Left forelimb (tissue), 1 donor: Measurements from ENCODE around the gene PSMA1.
A peak's percentile ranks its signal among the peaks of the same experiment; 100 is the strongest.

Experiments used
- DNase-seq: peaks from one replicate; pipeline ENCODE4 v3.0.0-alpha.2; 2018; ENCODE audit warnings: low spot score

PSMA1 gene

DNA sequence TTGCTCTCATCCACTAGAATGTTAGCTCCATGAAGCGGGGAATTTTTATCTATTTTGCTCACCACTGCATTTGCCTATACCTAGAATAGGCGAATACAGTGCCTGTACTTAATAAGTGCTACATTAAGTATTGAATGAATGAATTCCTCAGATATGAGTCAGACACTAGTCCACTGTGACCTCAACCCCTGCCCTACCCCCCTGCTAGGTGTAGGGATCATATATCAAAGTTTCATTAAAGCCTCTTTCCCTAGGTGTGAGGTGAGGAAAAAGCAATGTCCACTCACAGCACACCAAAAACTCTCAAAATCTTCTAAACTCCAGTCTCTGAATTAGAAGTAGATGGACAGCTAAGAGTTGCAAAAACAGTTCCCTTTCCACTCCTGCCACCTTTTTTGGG, 9.8 kb upstream of the PSMA1 start:
- DNase-seq = no peak

DNA sequence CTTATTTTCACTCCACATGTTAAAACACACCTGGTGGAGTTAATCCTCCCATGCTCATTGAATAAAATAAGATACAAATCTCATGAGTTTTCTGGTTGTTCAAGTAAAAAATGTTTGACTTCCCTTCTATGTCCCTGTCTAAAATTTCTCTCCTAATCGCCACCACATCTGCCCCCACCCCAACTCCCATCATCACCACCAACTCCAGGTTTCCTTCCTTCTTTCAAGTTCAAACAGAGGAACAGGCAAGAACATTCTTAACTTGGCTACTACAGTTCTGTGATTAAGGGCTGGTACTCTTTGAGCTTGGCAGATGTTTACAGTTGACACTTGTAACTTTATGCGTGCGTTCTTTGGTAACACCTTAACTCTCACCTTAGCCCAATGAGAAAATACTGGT, 9.1 kb upstream of the PSMA1 start:
- no peak for DNase-seq

DNA sequence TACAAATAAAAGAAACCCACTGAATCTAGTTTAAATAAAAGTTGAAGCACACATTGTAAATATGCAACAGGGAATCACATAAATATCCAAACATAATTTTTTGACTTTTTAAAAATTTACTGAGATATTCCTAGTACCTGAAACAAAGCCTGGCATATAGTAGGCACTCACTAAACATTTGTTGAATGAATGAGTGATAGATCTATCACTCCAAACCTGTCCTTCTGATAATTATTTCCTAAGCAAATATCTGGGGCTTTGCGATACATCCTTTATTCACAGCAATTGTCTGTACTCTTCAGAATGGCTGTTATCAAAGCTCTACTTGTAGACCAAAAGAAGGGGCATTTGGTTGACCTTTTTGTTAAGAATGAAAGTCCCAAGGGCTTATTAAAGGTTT, 2.6 kb upstream of the PSMA1 start:
- no peak for DNase-seq

DNA sequence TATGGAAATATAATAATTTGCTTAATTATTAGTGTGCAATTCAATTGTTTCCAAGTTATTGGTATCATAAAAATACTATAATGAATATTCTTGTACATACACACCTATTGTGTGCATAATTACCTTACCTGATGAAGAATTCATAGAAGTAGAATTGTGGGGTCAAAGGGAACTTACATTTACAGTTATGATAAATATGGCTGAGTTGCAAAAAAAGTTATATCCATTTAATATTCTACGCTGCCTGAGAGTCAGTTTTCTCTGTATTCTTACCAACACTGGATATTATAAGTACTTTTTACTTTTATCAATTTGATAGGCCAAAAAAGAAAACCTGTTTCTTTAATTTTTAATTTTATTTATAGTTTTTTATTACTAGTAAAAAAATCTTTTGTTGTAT, 2.1 kb upstream of the PSMA1 start:
- no peak for DNase-seq

DNA sequence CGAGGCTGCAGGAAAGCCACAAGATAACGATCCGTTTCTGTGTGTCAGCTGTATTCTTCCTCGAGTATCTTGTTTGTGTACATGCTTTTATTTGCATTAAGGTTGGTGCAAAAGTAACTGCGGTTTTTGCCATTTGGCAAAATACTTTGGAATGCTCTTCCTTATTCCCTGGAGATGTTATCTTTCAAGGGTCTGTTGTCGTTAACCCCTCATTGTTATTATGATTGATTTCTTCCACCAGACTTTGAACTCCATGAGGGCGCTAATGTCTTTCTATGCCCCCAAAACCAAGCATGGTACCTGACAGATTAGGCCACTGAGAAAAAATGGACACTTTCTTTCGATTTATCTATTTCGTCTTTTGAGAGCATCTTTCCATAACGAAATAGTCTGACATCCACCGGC, 563 bp upstream of the PSMA1 start:
- DNase-seq = no peak

DNA sequence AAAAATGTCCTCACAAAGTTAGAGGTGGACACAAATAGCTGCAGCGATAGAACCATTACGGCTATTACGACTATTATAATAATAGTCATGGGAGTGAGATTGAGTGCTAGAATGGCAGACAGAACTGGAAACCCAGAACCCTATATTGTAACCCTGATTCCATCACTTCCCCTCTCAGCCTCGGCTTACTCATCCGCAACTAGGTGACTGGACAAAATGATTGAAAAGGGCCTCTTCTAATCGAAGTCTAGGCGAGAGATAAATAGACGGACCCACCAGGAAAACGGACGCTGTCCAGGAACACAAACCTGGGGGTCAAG, 629 bp downstream of the PSMA1 start:
- DNase-seq = no peak

DNA sequence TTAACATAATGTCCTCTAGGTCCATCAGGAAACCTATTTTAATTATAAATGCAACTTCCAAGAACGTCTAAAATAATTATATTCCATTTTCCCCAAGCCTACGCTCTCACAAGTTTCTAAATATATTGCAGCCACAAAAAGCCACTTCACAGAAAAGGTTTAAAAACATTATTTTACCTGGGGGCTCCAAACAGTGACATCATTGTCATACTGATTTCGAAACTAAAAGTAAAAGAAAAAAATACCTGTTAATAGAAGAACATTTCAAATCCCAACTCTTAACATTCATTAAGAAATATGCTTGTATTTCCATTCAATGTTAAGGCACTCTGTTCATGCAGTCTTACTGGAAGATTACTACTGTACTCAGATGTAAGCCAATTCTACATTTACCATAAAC, 1.4 kb downstream of the PSMA1 start:
- DNase-seq = no peak

DNA sequence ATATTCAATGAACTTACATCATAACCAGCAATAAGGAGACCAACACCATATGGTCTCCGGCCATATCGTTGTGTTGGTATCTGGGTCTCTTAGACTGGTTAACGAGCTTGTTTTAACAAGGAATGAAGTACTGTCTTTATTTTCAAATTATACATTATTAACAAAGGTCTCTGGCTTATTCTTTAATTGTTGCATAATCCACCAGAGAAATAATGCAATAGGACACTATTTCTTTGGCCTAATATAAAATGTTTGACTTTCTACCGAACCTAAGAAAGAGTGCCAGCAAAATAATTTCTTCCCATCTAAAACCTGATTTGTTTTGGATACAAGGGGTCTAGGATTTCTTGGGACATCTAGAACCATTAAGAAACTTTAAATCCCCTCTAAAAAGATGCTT, 6.4 kb downstream of the PSMA1 start:
- no peak for DNase-seq

DNA sequence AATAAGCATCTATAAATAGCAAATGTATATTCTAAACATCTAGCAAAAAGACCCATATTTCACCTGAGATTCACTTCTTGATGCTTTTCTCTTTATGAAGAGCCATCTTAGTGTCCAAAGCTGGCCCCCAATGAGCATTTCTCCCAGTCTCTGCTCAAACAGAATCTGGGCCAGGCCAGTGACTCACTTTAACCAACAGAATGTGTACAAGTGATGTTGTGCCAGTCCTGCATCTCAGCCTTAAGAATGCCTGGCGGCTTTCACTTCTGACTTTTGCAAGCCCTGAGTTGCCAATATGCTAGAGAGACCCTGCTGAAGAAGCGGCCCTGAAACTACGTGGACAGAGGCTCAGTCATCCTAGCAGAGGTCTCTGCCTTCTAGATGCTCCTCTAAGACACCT, 13.7 kb downstream of the PSMA1 start:
- DNase-seq = no peak

DNA sequence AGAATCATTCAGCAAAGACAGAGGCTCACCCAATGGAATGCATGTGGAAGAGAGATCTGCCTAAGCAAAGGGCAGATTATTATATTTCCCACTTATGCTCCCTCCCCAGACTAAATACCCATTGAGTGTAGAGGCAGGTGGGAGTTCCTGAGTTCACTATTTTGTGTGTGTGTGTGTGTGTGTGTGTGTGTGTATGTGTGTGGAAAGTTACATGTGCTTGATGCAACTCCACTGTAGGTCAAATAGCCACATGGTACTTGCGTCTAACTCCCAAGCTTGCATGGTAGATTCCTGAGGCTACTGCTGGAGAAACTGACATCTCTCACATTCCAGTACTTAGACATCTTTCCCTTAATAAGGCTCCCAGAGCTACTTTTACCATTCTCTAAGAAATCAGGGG, 17.2 kb downstream of the PSMA1 start:
- no peak for DNase-seq

DNA sequence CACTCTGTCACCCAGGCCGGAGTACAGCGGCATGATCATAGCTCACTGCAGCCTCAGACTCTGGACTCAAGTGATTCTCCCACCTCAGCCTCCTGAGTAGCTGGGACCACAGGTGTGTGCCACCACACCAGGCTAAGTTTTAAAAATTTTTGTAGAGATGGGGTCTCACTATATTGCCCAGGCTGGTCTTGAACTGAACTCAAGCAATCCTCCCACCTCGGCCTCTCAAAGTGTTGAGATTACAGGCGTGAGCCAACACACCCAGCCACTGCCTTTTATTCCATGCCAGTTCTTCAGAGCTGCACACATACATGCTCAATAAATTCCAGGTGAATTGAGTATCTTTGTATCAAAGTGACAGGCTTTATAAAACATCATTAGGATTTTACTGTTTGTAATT, 18.1 kb downstream of the PSMA1 start:
- DNase-seq = no peak

DNA sequence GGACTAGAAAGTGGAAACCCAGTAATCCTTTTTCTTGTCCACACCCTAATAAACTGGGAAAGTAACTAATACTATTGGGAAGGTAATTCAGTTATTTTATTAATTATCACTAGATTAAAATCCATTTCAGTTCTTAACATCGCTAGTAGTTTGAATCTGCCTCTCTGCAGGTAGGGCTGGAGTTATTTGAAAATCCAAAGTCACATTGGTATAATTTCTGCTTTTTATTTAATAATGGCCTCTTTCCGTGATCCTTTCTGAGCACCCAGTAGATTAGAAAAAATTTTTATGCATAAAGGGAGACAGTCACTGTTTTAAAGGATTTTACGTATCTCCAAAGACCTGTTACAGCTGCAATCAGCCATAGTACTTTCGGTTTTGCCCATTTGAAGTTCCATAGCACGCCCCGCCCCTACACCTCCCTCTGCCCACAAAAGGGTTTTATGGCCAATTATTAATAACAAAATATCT, 20.0 kb downstream of the PSMA1 start:
- no peak for DNase-seq

DNA sequence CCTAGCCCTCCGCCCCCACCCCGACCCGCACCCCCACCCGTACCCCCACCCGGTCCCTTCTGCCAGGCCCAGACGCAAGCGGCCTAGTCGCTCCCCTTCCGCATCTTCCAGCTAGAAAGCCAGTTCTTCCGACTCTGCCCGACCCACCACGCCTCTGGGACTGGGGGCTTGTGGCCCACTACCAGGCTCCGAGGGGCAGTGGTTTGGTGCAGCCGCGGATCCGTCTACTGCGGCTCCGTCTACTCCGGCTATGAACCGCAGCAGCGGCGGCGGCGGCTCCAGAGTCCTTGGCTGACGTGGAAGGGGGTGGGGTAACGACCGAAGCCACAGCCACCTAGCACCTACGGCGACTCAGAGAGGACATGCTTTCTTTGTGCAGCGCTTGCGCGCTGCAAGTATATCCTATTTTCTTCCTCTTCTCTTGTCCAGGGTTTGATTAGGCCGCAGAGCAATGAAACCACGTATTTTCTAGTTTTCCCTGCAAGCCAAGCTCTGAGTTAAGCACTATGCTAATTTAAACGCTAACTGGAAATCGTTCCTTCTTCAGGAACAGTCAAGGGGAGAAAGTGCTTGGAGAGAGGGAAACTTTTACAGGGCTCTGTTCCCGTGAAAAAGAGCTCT, 20.5 kb downstream of the PSMA1 start, which contains the start of gene COPB1:
Gene COPB1 (minus strand): TSS at position 252 of the 621 bp plus-strand sequence. CDS start 883 bp downstream, outside the sequence.
- peak; percentile 96 for DNase-seq

DNA sequence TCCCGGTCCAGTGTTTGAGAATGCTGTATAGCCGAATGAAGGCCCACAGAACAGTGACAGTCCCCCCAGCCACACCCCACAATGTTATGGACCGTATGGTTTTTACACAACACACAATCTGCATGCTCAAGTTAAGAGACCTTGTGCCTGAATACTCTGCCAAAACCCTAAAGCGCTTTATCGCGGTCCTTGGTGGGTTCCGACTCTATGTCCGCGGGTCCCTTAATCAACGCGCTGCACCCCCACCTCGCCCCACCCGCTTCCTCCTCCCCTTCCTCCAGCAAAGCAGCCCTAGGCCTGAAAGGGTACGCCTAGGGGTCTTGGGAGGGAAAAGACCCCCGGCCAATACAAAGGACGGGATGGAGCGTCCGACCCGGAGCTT, 21.0 kb downstream of the PSMA1 start:
- peak; percentile 76 for DNase-seq

DNA sequence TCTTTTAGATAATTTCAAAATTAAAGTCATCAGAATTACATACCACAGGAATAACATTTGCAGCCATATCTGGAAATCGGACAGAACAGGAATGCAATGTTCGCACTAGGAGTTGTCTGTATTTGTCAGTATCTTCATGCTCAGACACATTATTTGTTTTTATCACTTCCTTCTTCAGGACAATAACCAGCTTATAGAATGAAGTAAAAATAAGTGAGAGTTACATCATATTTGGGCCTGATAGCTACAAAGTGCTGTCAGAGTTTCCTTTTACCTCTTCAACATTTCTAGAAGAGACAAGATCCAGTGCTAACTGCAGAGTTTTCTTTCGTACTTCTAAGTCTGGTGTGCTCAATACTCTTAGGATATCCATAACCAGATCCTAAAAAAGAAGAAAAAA, 39.5 kb downstream of the PSMA1 start:
- no peak for DNase-seq

DNA sequence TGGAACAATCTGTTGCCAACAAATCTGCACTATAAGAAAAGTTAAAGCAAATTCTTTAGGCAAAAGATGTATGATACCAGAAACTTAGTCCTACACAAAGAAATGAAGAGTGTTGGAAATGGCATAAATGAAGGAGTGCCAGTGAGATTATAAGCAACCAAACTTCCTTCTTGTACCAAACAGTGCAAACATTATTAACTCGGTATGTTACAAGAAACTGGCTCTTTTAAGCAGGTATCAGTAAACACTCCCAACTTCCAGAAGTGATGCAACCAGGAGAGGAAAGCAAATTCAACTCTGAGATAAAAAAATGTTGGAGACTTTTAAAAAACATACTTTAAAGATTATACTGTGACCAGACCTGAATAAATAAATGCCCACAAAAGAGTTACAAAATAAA, 49.1 kb downstream of the PSMA1 start:
- no peak for DNase-seq

DNA sequence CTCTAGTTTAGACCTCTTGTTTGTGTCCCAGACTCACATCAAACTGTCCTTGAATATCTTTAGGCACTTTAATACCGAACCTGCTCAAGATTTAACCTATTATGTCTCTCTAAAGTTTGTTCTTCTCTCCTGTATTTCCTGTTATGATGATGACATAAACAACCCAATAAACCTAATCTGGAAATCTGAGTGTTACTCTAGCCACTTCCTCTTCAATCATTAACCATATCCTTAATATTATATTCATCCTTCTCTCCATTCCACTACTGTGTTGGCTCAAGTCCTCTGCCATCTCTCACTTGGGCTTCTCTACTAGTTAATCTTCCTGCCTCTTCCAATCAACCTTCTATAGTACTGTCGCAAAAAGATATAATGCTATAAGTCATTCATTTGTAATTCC, 56.6 kb downstream of the PSMA1 start:
- no peak for DNase-seq

DNA sequence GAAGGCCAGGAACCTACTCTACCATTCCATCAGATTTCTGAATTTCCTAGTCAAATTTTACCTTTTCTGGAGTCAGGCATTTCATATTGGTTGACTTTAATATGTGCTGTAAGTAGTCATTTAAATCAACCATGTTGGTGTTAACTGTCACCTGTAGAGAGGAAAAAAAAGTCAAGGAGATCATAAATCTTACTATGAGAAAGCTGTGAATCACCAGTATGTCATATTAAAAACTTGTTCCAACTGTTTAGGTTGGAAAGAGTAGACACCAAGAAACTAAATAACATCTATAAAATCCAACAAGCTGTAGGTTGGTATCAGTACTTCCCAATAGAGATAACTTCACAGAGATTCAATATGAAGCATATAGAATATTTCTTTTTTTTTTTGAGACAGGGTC, 60.0 kb downstream of the PSMA1 start:
- DNase-seq = no peak

DNA sequence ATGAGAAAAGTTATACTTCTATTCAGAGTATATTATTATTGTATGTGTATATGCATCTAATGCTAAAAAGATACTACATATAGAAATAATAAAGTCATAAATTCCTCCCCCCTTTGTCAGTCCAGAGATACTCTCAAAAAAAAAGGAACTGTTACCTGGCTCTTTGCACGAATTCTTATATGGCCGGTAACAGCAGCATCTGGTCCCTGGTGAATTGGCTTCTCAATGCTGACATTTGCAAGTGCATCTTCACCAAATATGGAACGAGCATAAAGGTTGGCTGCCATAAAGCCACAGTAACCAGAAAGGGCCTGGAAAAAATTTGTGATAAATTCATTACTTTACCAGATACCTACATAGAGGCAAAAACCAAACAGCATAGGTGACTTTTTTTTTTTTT, 61.8 kb downstream of the PSMA1 start:
- DNase-seq = no peak

DNA sequence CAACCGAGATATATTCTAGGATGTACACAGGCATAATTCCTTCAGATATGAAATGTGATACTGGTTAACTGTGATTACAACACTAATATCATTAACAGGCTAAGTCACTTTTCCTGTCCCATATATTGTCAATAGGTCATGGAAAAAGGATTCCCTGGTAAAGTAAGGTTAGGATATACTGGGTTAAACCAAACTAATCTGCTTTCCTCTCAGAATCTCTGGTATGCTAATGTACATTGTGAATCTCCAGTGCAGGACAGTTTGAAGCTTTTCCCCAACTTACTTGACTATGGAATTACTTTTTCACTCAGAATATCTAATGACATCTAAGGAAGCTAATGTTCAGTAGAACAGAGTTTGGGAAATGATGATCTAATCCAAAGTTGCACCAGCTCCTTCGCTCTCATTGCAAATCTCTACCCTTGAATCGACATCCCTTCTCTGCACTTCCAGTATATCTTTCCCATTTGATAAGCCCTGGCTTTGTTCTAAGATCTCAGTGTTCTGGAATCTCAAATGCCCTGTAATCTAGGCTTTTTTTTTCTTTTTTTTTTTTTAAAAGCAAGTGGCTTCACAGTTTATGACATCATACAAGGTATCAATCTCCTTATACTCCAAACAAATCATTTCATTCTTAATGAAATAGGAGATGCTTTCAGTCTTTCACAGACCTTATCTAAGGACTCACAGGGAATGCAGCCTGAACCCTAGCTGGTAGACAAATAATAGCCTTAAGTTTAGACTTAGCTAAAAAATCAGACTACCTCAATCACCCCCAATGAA, 64.3 kb downstream of the PSMA1 start:
- no peak for DNase-seq
